GM23338 (cell line): Measurements from ENCODE around the gene SCN3A. TPM values are rescaled to one million over a fixed set of nuclear protein-coding genes. Genes with fewer than 3 reads are reported as not detected.
A peak's percentile ranks its signal among the peaks of the same experiment; 100 is the strongest.

ENCODE experiments used
- ATAC-seq: fragments of 200-7000 bp; cut with Tn5 transposase; 3 replicates; pipeline ENCODE4 v1.9.1; 2020
- DNase-seq: peaks from one replicate; pipeline ENCODE4 v3.0.0-alpha.2; 2015; ENCODE audit warnings: low spot score
- H2AFZ ChIP-seq: fragments of 200-600 bp; sonication (generic); 2 replicates; pipeline ENCODE4 v1.8.0; 2016; ENCODE audit warnings: antibody characterized with exemption, mild to moderate bottlenecking, moderate library complexity
- H3F3A ChIP-seq: fragments of 200-600 bp; sonication (generic); replicated peaks from 2 replicates; pipeline ENCODE4 v1.8.0; 2017; ENCODE audit warnings: antibody characterized with exemption, mixed run types, low read depth
- H3K27ac ChIP-seq: fragments of 200-600 bp; sonication (generic); 2 replicates; pipeline ENCODE4 v1.6.1; 2016; ENCODE audit warnings: low read depth
- H3K27me3 ChIP-seq: fragments of 200-600 bp; sonication (generic); 2 replicates; pipeline ENCODE4 v1.8.0; 2016; ENCODE audit warnings: mild to moderate bottlenecking, mixed run types, moderate library complexity; ENCODE audit not compliant: insufficient read depth
- H3K36me3 ChIP-seq: fragments of 200-600 bp; sonication (generic); 2 replicates; pipeline ENCODE4 v1.8.0; 2016; ENCODE audit warnings: mild to moderate bottlenecking; ENCODE audit not compliant: insufficient read depth
- H3K4me1 ChIP-seq: fragments of 200-600 bp; sonication (generic); 2 replicates; pipeline ENCODE4 v1.8.0; 2016; ENCODE audit warnings: mild to moderate bottlenecking, moderate library complexity; ENCODE audit not compliant: insufficient read depth
- H3K4me2 ChIP-seq: fragments of 200-600 bp; sonication (generic); 2 replicates; pipeline ENCODE4 v1.7.1; 2017; ENCODE audit warnings: mixed run types
- H3K4me3 ChIP-seq: fragments of 200-600 bp; sonication (generic); 2 replicates; pipeline ENCODE4 v1.6.1; 2016; ENCODE audit warnings: mixed run types
- H3K79me2 ChIP-seq: fragments of 200-600 bp; sonication (generic); replicated peaks from 2 replicates; pipeline ENCODE4 v1.8.0; 2017; ENCODE audit warnings: mild to moderate bottlenecking; ENCODE audit not compliant: insufficient read depth
- H3K9me2 ChIP-seq: fragments of 200-600 bp; sonication (generic); 2 replicates; pipeline ENCODE4 v1.8.0; 2017; ENCODE audit not compliant: insufficient read depth
- H4K20me1 ChIP-seq: fragments of 200-600 bp; sonication (generic); replicated peaks from 2 replicates; pipeline ENCODE4 v1.8.0; 2017; ENCODE audit warnings: mild to moderate bottlenecking; ENCODE audit not compliant: insufficient read depth
- H3K27ac Mint-ChIP-seq: 2 replicates; pipeline ENCODE4 v1.8.0; 2020; ENCODE audit warnings: inconsistent platforms, mild to moderate bottlenecking, moderate library complexity, mixed read lengths
- H3K27me3 Mint-ChIP-seq: 3 replicates; pipeline ENCODE4 v1.8.0; 2022; ENCODE audit warnings: low read depth, mild to moderate bottlenecking, moderate library complexity, mixed read lengths, inconsistent platforms; ENCODE audit not compliant: insufficient read depth, poor library complexity
- H3K36me3 Mint-ChIP-seq: 3 replicates; pipeline ENCODE4 v1.8.0; 2021; ENCODE audit warnings: low read depth, mild to moderate bottlenecking, inconsistent platforms, moderate library complexity, mixed read lengths
- H3K4me1 Mint-ChIP-seq: 3 replicates; pipeline ENCODE4 v1.8.0; 2020; ENCODE audit warnings: mild to moderate bottlenecking, inconsistent platforms, mixed read lengths
- H3K4me3 Mint-ChIP-seq: 3 replicates; pipeline ENCODE4 v1.8.0; 2021; ENCODE audit warnings: moderate library complexity, mild to moderate bottlenecking, inconsistent platforms, mixed read lengths
- H3K9me3 Mint-ChIP-seq: 3 replicates; pipeline ENCODE4 v1.8.0; 2020; ENCODE audit warnings: moderate library complexity, mild to moderate bottlenecking, inconsistent platforms, mixed read lengths
- CREB1 ChIP-seq: fragments of 250-450 bp; sonication (Bioruptor Pico); IDR thresholded peaks from 2 replicates; pipeline ENCODE4 v1.5.0; 2020; ENCODE audit warnings: low read depth, mild to moderate bottlenecking, moderate library complexity
- EZH2phosphoT487 ChIP-seq: fragments of 200-600 bp; sonication (generic); IDR thresholded peaks from one replicate; pipeline ENCODE4 v1.8.1; 2018; ENCODE audit warnings: antibody characterized with exemption; ENCODE audit not compliant: unreplicated experiment
- JUNB ChIP-seq: IDR thresholded peaks from one replicate; pipeline ENCODE4 v1.6.1; 2016; ENCODE audit warnings: antibody characterized with exemption; ENCODE audit not compliant: unreplicated experiment
- NANOG ChIP-seq: IDR thresholded peaks from 2 replicates; pipeline ENCODE4 v1.6.1; 2016; ENCODE audit warnings: antibody characterized with exemption, borderline replicate concordance
- POLR2AphosphoS5 ChIP-seq: IDR thresholded peaks from 2 replicates; pipeline ENCODE4 v1.6.1; 2016; ENCODE audit warnings: antibody characterized with exemption, low read depth
- polyA plus RNA-seq: library from polyadenylated mRNA; unstranded; fragments of >200 nt; fragmentation: Nextera tagmentation; extraction: Ambion mirVana; gene quantifications from 2 replicates; pipeline ENCODE4 v1.2.1, GENCODE V29; 2016
- total RNA-seq: library from RNA; depleted of rRNA; stranded (reverse); fragments of >200 nt; shearing (Covaris generic); gene quantifications from 2 replicates; pipeline ENCODE4 v1.2.3, GENCODE V29; 2014
- TF ChIP-seq, protein P1 (sequence below), 2 experiments: fragments of 200-600 bp in 1 of 2; sonication (generic) in 1 of 2; conservative IDR thresholded peaks; 2 replicates each; pipeline versions ENCODE4 v1.5.1 to v1.6.1; 2016 to 2017; ENCODE audit warnings: antibody characterized with exemption in 2 of 2, low read depth in 2 of 2, mild to moderate bottlenecking in 2 of 2, moderate library complexity in 1 of 2
- TF ChIP-seq, protein P2 (sequence below): IDR thresholded peaks from 2 replicates; pipeline ENCODE4 v1.6.1; 2016; ENCODE audit warnings: antibody characterized with exemption
- TF ChIP-seq, protein P3 (sequence below): fragments of 250-450 bp; sonication (Bioruptor Pico); IDR thresholded peaks from 2 replicates; pipeline ENCODE4 v1.5.0; 2020; ENCODE audit warnings: mild to moderate bottlenecking, moderate library complexity

The SCN3A gene
- total and polyA plus RNA-seq, 2 experiments from 2014 or later = 0.66 TPM; not detected in 1

DNA sequence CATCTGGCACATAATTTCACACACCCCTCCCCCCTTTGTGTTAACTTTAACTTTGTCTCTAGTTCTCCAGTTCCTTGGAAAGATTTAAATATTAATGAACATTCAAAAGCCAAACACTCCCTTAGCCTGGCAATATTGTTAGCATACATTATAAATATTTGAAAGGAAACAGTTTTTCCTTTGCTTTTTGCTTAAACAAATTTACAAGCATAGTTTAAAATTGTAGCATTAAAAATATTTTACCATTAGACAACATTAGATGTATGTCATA lies 135.4 kb downstream of the SCN3A start (continued):
- TF ChIP-seq, protein P1, sequence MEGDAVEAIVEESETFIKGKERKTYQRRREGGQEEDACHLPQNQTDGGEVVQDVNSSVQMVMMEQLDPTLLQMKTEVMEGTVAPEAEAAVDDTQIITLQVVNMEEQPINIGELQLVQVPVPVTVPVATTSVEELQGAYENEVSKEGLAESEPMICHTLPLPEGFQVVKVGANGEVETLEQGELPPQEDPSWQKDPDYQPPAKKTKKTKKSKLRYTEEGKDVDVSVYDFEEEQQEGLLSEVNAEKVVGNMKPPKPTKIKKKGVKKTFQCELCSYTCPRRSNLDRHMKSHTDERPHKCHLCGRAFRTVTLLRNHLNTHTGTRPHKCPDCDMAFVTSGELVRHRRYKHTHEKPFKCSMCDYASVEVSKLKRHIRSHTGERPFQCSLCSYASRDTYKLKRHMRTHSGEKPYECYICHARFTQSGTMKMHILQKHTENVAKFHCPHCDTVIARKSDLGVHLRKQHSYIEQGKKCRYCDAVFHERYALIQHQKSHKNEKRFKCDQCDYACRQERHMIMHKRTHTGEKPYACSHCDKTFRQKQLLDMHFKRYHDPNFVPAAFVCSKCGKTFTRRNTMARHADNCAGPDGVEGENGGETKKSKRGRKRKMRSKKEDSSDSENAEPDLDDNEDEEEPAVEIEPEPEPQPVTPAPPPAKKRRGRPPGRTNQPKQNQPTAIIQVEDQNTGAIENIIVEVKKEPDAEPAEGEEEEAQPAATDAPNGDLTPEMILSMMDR (conservative IDR thresholded peaks at IDR 0.05; ENCODE audit: low read depth in 2 of 2) = no peak
- TF ChIP-seq, protein P2, sequence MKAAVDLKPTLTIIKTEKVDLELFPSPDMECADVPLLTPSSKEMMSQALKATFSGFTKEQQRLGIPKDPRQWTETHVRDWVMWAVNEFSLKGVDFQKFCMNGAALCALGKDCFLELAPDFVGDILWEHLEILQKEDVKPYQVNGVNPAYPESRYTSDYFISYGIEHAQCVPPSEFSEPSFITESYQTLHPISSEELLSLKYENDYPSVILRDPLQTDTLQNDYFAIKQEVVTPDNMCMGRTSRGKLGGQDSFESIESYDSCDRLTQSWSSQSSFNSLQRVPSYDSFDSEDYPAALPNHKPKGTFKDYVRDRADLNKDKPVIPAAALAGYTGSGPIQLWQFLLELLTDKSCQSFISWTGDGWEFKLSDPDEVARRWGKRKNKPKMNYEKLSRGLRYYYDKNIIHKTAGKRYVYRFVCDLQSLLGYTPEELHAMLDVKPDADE = no peak
- TF ChIP-seq JUNB (no peak), EZH2phosphoT487 (no peak)

DNA sequence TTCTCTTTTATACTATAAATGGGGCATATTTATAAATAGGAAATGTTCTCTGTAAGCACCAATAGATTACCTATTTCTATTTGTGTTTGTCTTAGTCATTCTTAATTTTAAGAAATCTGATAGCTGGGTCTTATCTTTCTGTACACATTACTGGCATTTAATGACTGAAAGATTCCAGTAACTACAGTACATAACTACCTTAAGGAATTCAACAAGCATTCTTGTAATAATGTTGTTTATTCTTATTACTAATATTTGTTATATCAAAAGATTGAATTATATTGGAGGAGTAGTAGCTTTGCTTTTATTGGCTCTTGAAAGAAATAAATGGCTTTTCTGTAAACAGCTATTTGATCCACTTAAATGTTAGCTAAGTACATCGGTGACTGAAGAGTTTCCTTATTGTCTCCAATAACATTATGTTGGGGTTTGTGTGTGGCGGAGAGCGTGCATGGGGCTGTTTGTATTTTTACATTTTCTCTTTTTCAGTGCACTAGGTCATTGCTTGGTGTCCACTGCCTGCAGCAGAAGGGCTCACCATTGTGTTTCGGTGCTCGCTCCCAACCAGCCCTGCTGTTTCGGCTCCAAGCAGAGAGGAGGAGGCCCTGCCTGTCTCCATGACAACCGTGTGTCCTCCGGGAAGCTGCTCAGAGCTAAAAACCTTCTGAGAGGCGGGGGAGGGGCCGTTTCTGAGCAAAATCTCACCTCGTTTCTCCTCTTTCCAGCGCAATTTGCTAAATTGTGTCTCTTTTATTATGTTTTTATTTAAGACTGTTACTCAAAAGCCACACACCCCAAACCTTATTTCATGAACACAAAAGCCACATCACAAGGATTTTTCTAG lies 136.0 kb downstream of the SCN3A start:
- H3K27ac ChIP-seq = peak overlapping the region; percentile 82; the same call in 1 of the 2 replicates
- peak overlapping the region; percentile 15 for H2AFZ ChIP-seq
- TF ChIP-seq POLR2AphosphoS5 = no peak
- TF ChIP-seq, protein P3, sequence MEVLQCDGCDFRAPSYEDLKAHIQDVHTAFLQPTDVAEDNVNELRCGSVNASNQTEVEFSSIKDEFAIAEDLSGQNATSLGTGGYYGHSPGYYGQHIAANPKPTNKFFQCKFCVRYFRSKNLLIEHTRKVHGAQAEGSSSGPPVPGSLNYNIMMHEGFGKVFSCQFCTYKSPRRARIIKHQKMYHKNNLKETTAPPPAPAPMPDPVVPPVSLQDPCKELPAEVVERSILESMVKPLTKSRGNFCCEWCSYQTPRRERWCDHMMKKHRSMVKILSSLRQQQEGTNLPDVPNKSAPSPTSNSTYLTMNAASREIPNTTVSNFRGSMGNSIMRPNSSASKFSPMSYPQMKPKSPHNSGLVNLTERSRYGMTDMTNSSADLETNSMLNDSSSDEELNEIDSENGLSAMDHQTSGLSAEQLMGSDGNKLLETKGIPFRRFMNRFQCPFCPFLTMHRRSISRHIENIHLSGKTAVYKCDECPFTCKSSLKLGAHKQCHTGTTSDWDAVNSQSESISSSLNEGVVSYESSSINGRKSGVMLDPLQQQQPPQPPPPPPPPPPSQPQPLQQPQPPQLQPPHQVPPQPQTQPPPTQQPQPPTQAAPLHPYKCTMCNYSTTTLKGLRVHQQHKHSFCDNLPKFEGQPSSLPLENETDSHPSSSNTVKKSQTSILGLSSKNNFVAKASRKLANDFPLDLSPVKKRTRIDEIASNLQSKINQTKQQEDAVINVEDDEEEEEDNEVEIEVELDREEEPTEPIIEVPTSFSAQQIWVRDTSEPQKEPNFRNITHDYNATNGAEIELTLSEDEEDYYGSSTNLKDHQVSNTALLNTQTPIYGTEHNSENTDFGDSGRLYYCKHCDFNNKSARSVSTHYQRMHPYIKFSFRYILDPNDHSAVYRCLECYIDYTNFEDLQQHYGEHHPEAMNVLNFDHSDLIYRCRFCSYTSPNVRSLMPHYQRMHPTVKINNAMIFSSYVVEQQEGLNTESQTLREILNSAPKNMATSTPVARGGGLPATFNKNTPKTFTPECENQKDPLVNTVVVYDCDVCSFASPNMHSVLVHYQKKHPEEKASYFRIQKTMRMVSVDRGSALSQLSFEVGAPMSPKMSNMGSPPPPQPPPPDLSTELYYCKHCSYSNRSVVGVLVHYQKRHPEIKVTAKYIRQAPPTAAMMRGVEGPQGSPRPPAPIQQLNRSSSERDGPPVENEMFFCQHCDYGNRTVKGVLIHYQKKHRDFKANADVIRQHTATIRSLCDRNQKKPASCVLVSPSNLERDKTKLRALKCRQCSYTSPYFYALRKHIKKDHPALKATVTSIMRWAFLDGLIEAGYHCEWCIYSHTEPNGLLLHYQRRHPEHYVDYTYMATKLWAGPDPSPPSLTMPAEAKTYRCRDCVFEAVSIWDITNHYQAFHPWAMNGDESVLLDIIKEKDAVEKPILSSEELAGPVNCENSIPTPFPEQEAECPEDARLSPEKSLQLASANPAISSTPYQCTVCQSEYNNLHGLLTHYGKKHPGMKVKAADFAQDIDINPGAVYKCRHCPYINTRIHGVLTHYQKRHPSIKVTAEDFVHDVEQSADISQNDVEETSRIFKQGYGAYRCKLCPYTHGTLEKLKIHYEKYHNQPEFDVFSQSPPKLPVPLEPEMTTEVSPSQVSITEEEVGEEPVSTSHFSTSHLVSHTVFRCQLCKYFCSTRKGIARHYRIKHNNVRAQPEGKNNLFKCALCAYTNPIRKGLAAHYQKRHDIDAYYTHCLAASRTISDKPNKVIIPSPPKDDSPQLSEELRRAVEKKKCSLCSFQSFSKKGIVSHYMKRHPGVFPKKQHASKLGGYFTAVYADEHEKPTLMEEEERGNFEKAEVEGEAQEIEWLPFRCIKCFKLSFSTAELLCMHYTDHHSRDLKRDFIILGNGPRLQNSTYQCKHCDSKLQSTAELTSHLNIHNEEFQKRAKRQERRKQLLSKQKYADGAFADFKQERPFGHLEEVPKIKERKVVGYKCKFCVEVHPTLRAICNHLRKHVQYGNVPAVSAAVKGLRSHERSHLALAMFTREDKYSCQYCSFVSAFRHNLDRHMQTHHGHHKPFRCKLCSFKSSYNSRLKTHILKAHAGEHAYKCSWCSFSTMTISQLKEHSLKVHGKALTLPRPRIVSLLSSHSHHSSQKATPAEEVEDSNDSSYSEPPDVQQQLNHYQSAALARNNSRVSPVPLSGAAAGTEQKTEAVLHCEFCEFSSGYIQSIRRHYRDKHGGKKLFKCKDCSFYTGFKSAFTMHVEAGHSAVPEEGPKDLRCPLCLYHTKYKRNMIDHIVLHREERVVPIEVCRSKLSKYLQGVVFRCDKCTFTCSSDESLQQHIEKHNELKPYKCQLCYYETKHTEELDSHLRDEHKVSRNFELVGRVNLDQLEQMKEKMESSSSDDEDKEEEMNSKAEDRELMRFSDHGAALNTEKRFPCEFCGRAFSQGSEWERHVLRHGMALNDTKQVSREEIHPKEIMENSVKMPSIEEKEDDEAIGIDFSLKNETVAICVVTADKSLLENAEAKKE (CRISPR knock-in tag) = no peak
- TF ChIP-seq EZH2phosphoT487 = no peak
- no peak for TF ChIP-seq CREB1
- TF ChIP-seq JUNB = no peak
- TF ChIP-seq NANOG = no peak
- TF ChIP-seq, protein P1 (conservative IDR thresholded peaks at IDR 0.05; ENCODE audit: low read depth in 2 of 2) = no peak

More for the DNA sequence above, 136.0 kb downstream of the SCN3A start:
- peaks cover 3% of the 10 kb centered on the region for H3K27me3 Mint-ChIP-seq
- ATAC-seq (peak; percentile 98), DNase-seq (peak; percentile 96)
- Histone ChIP-seq H4K20me1 (no peaks in the 10 kb centered on the region), H3K4me2 (peak overlapping the region; percentile 68), H3F3A (no peaks in the 10 kb centered on the region), H3K36me3 (no peaks in the 10 kb centered on the region), H3K4me3 (peak overlapping the region; percentile 39), H3K27me3 (no peaks in the 10 kb centered on the region), H3K4me1 (peaks cover 29% of the 10 kb centered on the region), H3K79me2 (no peaks in the 10 kb centered on the region), H3K9me2 (no peaks in the 10 kb centered on the region)
- no peaks in the 10 kb centered on the region for H3K9me3 Mint-ChIP-seq
- peak overlapping the region; percentile 74 for H3K4me3 Mint-ChIP-seq
- H3K36me3 Mint-ChIP-seq = no peaks in the 10 kb centered on the region
- peaks cover 37% of the 10 kb centered on the region for H3K4me1 Mint-ChIP-seq
- H3K27ac Mint-ChIP-seq = peak overlapping the region; percentile 98
